SK-N-SH (cell line): ENCODE results near the gene CEACAM20. TPM values are rescaled to one million over a fixed set of nuclear protein-coding genes. Genes with fewer than 3 reads are reported as not detected.
A peak's percentile ranks its signal among the peaks of the same experiment; 100 is the strongest.

Experiments used
- CTCF ChIA-PET: fragments of 300-600, 350-600 bp; formaldehyde crosslinking; extraction: SDS; loops from one replicate; lab custom pipeline; 2021; lab: Yijun Ruan, JAX
- POLR2A ChIA-PET: fragments of 350-600 bp; sonication (Branson Sonifier 250); formaldehyde crosslinking; extraction: SDS; loops from one replicate; lab custom pipeline; 2020; ENCODE audit warnings: antibody characterized with exemption, inconsistent platforms; lab: Yijun Ruan, JAX
- DNase-seq: peaks from one replicate; pipeline ENCODE4 v3.0.0; 2012
- H2AFZ ChIP-seq: fragments of 200-600 bp; sonication (generic); 2 replicates; pipeline ENCODE4 v1.8.1; 2016; ENCODE audit warnings: antibody characterized with exemption, mild to moderate bottlenecking, low read depth
- H3F3A ChIP-seq: fragments of 200-600 bp; sonication (generic); replicated peaks from 2 replicates; pipeline ENCODE3; 2016; ENCODE audit warnings: antibody characterized with exemption, mild to moderate bottlenecking; ENCODE audit not compliant: insufficient read depth
- H3K27ac ChIP-seq, 2 experiments: fragments of 200-500 bp in 1 of 2; fragments of 200-600 bp in 1 of 2; sonication (Bioruptor generic) in 1 of 2; sonication (generic), shearing (Covaris generic) in 1 of 2; 2 replicates each; pipeline versions ENCODE4 v1.5.1 to v1.6.1; 2014 to 2016; ENCODE audit warnings: low read depth in 2 of 2, inconsistent platforms in 1 of 2, low read length in 1 of 2, mild to moderate bottlenecking in 1 of 2, mixed read lengths in 1 of 2
- H3K27me3 ChIP-seq: fragments of 200-600 bp; sonication (generic), shearing (Covaris generic); 2 replicates; pipeline ENCODE4 v1.6.1; 2016; ENCODE audit warnings: mixed run types; ENCODE audit not compliant: insufficient read depth
- H3K36me3 ChIP-seq, 2 experiments: fragments of 200-500 bp in 1 of 2; fragments of 200-600 bp in 1 of 2; sonication (Bioruptor generic) in 1 of 2; sonication (generic) in 1 of 2; replicated peaks in 1 of 2; 2 replicates each; pipeline versions ENCODE3 to v1.5.1; 2014 to 2016; ENCODE audit warnings: low read length in 1 of 2, mild to moderate bottlenecking in 1 of 2; ENCODE audit not compliant: insufficient read depth in 2 of 2, control insufficient read depth in 1 of 2
- H3K4me1 ChIP-seq, 2 experiments: fragments of 200-500 bp in 1 of 2; fragments of 200-600 bp in 1 of 2; sonication (Bioruptor generic) in 1 of 2; sonication (generic), shearing (Covaris generic) in 1 of 2; 2 replicates each; pipeline versions ENCODE4 v1.5.1 to v1.6.1; 2014 to 2016; ENCODE audit warnings: low read depth in 1 of 2, low read length in 1 of 2, mixed run types in 1 of 2; ENCODE audit not compliant: insufficient read depth in 2 of 2, control insufficient read depth in 1 of 2
- H3K4me2 ChIP-seq: fragments of 200-600 bp; sonication (generic), shearing (Covaris generic); 2 replicates; pipeline ENCODE4 v1.6.1; 2017; ENCODE audit warnings: mixed run types
- H3K4me3 ChIP-seq, 2 experiments: fragments of 200-500 bp in 1 of 2; fragments of 200-600 bp in 1 of 2; sonication (Bioruptor generic) in 1 of 2; sonication (generic), shearing (Covaris generic) in 1 of 2; 2 replicates each; pipeline versions ENCODE4 v1.5.1 to v1.8.1; 2014 to 2016; ENCODE audit warnings: low read depth in 2 of 2, inconsistent platforms in 1 of 2, low read length in 1 of 2, mild to moderate bottlenecking in 1 of 2, mixed read lengths in 1 of 2, moderate library complexity in 1 of 2
- H3K79me2 ChIP-seq: fragments of 200-600 bp; sonication (generic); 2 replicates; pipeline ENCODE4 v1.8.1; 2017; ENCODE audit warnings: mild to moderate bottlenecking; ENCODE audit not compliant: insufficient read depth
- H3K9ac ChIP-seq: fragments of 200-600 bp; sonication (generic); 2 replicates; pipeline ENCODE4 v1.6.1; 2017; ENCODE audit warnings: mixed run types
- H3K9me2 ChIP-seq: fragments of 200-600 bp; sonication (generic); 2 replicates; pipeline ENCODE4 v1.6.1; 2017; ENCODE audit warnings: mixed run types
- H3K9me3 ChIP-seq: fragments of 200-600 bp; sonication (generic); 2 replicates; pipeline ENCODE4 v1.6.1; 2017; ENCODE audit warnings: mixed run types, mild to moderate bottlenecking, moderate library complexity
- H4K20me1 ChIP-seq: fragments of 200-600 bp; sonication (generic); 2 replicates; pipeline ENCODE4 v1.6.1; 2017; ENCODE audit warnings: mild to moderate bottlenecking, mixed run types; ENCODE audit not compliant: insufficient read depth
- EP300 ChIP-seq, 2 experiments: IDR thresholded peaks; 2 replicates each; pipeline versions ENCODE4 v1.4.0 to v1.6.1; 2012; ENCODE audit warnings: borderline replicate concordance in 1 of 2, low read depth in 1 of 2, low read length in 1 of 2
- FOXM1 ChIP-seq: IDR thresholded peaks from 2 replicates; pipeline ENCODE4 v1.4.0; 2012; ENCODE audit warnings: low read depth, mild to moderate bottlenecking
- GABPA ChIP-seq: IDR thresholded peaks from 2 replicates; pipeline ENCODE4 v1.4.0; 2012; ENCODE audit warnings: low read depth, mild to moderate bottlenecking
- JUND ChIP-seq: IDR thresholded peaks from 2 replicates; pipeline ENCODE4 v1.4.0; 2012
- MEF2A ChIP-seq: IDR thresholded peaks from 2 replicates; pipeline ENCODE4 v1.4.0; 2012; ENCODE audit warnings: low read depth, borderline replicate concordance
- MXI1 ChIP-seq: IDR thresholded peaks from 2 replicates; pipeline ENCODE4 v1.6.1; 2012; ENCODE audit warnings: mild to moderate bottlenecking, low read depth, low read length, improper control_type of control experiment
- NFIC ChIP-seq: IDR thresholded peaks from 2 replicates; pipeline ENCODE4 v1.4.0; 2012; ENCODE audit warnings: borderline replicate concordance
- POLR2AphosphoS5 ChIP-seq: IDR thresholded peaks from 2 replicates; pipeline ENCODE4 v1.6.1; 2012; ENCODE audit warnings: low read depth, low read length
- RAD21 ChIP-seq: IDR thresholded peaks from 2 replicates; pipeline ENCODE4 v1.6.1; 2012; ENCODE audit warnings: mild to moderate bottlenecking, low read length
- RXRA ChIP-seq: IDR thresholded peaks from 2 replicates; pipeline ENCODE4 v1.4.0; 2012; ENCODE audit warnings: low read depth, mild to moderate bottlenecking, borderline replicate concordance
- TCF12 ChIP-seq: IDR thresholded peaks from 2 replicates; pipeline ENCODE4 v1.4.0; 2012
- WGBS: methylation state at CpG from one replicate; pipeline ENCODE4 v1.1.6; 2017; ENCODE audit warnings: low lambda C conversion rate; 5-methylcytosine and 5-hydroxymethylcytosine counted together
- polyA plus RNA-seq, 3 experiments: library from polyadenylated mRNA; depleted of rRNA; stranded (reverse); fragments of >200 nt; gene quantifications; 2 replicates each; pipeline ENCODE4 v1.2.3, GENCODE V29; 2012
- TF ChIP-seq, protein P1 (sequence below): IDR thresholded peaks from 2 replicates; pipeline ENCODE4 v1.6.1; 2012; ENCODE audit warnings: mild to moderate bottlenecking, low read depth, low read length, moderate library complexity
- TF ChIP-seq, protein P2 (sequence below): fragments of 150-350 bp; IDR thresholded peaks from 2 replicates; pipeline ENCODE4 v1.6.1; 2017; ENCODE audit warnings: antibody characterized with exemption, low read length, low read depth, borderline replicate concordance
- TF ChIP-seq, protein P3 (sequence below): IDR thresholded peaks from 2 replicates; pipeline ENCODE4 v1.4.0; 2012; ENCODE audit warnings: low read depth
- TF ChIP-seq, protein P4 (sequence below): fragments of 150-350 bp; IDR thresholded peaks from 2 replicates; pipeline ENCODE4 v1.6.1; 2016; ENCODE audit warnings: mild to moderate bottlenecking, low read depth, low read length
- TF ChIP-seq, protein P5 (sequence below): IDR thresholded peaks from 2 replicates; pipeline ENCODE4 v1.4.0; 2012; ENCODE audit warnings: low read depth, borderline replicate concordance

The CEACAM20 gene
- polyA plus RNA-seq, 1 of the 3 experiments (the other 2 are of a cell fraction): not detected

DNA sequence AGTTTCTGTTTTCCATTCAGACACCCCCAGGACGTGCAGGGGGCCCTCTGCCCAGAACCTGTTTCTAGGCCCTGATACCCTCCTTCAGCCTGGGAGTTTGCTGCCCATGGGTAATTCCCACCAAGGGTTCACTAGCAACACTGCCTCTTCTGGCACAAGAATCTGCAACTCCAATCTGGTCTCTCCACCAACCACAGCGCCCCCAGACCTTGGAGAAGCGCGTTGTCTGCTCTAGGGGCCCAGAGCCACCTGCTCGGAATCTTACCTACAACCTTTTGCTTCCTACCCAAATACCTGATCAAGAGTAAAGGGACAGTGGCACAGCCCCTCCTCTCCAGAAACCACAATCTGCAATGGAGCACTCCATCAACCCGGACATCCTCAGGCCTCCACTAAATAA lies 29.9 kb downstream of the CEACAM20 start:
- POLR2A ChIA-PET: interaction anchor here (0.5 to 1.4 kb wide), 3 partner anchors 143 to 564 kb away, joined by 3 to 5 read pairs (median 3); partner anchors contain the start of genes ZNF112 and ZNF45
- Histone ChIP-seq H3K4me2 (peak overlapping the region; percentile 79), H3K9me2 (no peaks in the 10 kb centered on the region), H3F3A (no peaks in the 10 kb centered on the region), H3K79me2 (peaks cover 50% of the 10 kb centered on the region), H3K36me3 (peaks cover 18 to 30% of the 10 kb centered on the region in 2 experiments), H2AFZ (peak overlapping the region; percentile 99), H3K4me3 (peak overlapping the region; percentile 80 to 99), H4K20me1 (no peaks in the 10 kb centered on the region), H3K27me3 (no peaks in the 10 kb centered on the region), H3K27ac (peak overlapping the region in 1 of 2 experiments; percentile 92; a peak in 1 of 4 replicates), H3K9ac (peak overlapping the region; percentile 85), H3K9me3 (no peaks in the 10 kb centered on the region), H3K4me1 (peaks cover 3 to 13% of the 10 kb centered on the region in 2 experiments; a peak in 2 of 4 replicates)
- CTCF ChIA-PET: interaction anchor here (1.1 kb wide), 1 partner anchor 22 kb away, joined by 4 read pairs; no protein-coding TSS in a partner anchor
- DNase-seq: no peak
- WGBS: 21% methylated on average over 5 of the region's 6 CpGs
- no peak for TF ChIP-seq MXI1
- TF ChIP-seq, protein P1, sequence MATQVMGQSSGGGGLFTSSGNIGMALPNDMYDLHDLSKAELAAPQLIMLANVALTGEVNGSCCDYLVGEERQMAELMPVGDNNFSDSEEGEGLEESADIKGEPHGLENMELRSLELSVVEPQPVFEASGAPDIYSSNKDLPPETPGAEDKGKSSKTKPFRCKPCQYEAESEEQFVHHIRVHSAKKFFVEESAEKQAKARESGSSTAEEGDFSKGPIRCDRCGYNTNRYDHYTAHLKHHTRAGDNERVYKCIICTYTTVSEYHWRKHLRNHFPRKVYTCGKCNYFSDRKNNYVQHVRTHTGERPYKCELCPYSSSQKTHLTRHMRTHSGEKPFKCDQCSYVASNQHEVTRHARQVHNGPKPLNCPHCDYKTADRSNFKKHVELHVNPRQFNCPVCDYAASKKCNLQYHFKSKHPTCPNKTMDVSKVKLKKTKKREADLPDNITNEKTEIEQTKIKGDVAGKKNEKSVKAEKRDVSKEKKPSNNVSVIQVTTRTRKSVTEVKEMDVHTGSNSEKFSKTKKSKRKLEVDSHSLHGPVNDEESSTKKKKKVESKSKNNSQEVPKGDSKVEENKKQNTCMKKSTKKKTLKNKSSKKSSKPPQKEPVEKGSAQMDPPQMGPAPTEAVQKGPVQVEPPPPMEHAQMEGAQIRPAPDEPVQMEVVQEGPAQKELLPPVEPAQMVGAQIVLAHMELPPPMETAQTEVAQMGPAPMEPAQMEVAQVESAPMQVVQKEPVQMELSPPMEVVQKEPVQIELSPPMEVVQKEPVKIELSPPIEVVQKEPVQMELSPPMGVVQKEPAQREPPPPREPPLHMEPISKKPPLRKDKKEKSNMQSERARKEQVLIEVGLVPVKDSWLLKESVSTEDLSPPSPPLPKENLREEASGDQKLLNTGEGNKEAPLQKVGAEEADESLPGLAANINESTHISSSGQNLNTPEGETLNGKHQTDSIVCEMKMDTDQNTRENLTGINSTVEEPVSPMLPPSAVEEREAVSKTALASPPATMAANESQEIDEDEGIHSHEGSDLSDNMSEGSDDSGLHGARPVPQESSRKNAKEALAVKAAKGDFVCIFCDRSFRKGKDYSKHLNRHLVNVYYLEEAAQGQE: no peak
- no peak for TF ChIP-seq POLR2AphosphoS5
- TF ChIP-seq, protein P2, sequence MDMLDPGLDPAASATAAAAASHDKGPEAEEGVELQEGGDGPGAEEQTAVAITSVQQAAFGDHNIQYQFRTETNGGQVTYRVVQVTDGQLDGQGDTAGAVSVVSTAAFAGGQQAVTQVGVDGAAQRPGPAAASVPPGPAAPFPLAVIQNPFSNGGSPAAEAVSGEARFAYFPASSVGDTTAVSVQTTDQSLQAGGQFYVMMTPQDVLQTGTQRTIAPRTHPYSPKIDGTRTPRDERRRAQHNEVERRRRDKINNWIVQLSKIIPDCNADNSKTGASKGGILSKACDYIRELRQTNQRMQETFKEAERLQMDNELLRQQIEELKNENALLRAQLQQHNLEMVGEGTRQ: no peak
- no peak for TF ChIP-seq NFIC
- no peak for TF ChIP-seq FOXM1
- TF ChIP-seq, protein P3, sequence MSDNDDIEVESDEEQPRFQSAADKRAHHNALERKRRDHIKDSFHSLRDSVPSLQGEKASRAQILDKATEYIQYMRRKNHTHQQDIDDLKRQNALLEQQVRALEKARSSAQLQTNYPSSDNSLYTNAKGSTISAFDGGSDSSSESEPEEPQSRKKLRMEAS: no peak
- TF ChIP-seq, protein P4, sequence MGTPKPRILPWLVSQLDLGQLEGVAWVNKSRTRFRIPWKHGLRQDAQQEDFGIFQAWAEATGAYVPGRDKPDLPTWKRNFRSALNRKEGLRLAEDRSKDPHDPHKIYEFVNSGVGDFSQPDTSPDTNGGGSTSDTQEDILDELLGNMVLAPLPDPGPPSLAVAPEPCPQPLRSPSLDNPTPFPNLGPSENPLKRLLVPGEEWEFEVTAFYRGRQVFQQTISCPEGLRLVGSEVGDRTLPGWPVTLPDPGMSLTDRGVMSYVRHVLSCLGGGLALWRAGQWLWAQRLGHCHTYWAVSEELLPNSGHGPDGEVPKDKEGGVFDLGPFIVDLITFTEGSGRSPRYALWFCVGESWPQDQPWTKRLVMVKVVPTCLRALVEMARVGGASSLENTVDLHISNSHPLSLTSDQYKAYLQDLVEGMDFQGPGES: no peak
- no peak for TF ChIP-seq JUND
- no peak for TF ChIP-seq MEF2A
- TF ChIP-seq RXRA: no peak
- TF ChIP-seq, protein P5, sequence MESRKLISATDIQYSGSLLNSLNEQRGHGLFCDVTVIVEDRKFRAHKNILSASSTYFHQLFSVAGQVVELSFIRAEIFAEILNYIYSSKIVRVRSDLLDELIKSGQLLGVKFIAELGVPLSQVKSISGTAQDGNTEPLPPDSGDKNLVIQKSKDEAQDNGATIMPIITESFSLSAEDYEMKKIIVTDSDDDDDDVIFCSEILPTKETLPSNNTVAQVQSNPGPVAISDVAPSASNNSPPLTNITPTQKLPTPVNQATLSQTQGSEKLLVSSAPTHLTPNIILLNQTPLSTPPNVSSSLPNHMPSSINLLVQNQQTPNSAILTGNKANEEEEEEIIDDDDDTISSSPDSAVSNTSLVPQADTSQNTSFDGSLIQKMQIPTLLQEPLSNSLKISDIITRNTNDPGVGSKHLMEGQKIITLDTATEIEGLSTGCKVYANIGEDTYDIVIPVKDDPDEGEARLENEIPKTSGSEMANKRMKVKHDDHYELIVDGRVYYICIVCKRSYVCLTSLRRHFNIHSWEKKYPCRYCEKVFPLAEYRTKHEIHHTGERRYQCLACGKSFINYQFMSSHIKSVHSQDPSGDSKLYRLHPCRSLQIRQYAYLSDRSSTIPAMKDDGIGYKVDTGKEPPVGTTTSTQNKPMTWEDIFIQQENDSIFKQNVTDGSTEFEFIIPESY: no peak
- no peak for TF ChIP-seq RAD21
- no peak for TF ChIP-seq EP300 (IDR thresholded peaks at IDR 0.05; ENCODE audit: borderline replicate concordance in 1 of 2, low read depth in 1 of 2, low read length in 1 of 2)
- no peak for TF ChIP-seq TCF12
- TF ChIP-seq GABPA: no peak
